Activated T-helper 1 cell treated with anti-CD3 and anti-CD28 coated beads, Interleukin-2, amount 50 U/mL, for 16 hours (primary cell): ENCODE results near the gene ARHGAP26.

Experiments used
- DNase-seq, 2 donors: peaks; one replicate each; pipeline ENCODE4 v3.0.0-alpha.2; 2020; ENCODE audit warnings: low read depth in 1 of 2, low spot score in 1 of 2

The ARHGAP26 gene

GRCh38 chr5:143149759-143150158 is 379.6 kb downstream of the ARHGAP26 start:
- no peak for DNase-seq

DNA sequence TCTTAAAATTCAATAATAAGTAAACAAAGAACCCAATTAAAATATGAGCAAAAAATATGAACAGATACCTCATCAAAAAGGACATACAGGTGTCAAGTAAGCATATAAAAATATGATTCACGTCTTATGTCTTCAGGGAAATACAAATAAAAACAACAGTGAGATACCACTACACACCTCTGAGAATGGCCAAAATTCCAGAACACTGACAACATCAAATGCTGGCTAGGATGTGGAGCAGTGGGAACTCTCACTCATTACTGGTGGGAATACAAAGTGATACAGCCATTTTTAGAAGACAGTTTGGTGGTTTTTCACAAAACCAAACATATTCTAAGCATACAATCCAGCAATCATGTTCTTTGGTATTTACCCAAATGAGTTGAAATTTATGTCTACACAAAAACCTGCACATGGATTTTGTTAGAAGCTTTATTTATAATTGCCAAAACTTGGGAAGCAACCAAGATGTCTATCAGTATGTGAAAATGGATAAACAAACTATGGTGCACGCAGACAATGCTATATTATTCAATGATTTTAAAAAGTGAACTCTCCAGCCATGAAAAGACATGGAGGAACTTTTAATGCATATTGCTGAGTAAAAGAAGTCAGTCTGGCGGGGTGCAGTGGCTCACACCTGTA is 381.0 kb downstream of the ARHGAP26 start:
- DNase-seq: no peak

DNA sequence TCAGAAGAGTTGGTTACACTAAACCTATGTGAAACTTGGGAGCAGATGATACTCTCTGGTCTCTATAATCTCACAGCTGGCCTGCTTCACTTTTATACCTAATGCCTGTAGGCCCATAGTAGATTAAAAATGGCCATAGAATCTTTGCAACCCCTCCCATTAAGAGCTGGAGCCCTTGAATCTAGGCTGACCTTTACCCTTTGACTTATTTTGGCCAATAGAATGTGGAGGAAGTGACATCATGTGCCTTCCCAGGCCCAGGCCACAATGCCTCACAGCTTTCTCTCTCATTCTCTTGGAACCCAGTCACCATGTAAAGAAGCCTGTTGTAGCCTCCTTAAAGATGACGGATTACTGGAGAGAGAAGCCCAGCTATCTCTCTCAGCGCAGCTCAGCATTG is 382.3 kb downstream of the ARHGAP26 start:
- no peak for DNase-seq

GRCh38 chr5:143153332-143154119 is 383.3 kb downstream of the ARHGAP26 start:
- no peak for DNase-seq

DNA sequence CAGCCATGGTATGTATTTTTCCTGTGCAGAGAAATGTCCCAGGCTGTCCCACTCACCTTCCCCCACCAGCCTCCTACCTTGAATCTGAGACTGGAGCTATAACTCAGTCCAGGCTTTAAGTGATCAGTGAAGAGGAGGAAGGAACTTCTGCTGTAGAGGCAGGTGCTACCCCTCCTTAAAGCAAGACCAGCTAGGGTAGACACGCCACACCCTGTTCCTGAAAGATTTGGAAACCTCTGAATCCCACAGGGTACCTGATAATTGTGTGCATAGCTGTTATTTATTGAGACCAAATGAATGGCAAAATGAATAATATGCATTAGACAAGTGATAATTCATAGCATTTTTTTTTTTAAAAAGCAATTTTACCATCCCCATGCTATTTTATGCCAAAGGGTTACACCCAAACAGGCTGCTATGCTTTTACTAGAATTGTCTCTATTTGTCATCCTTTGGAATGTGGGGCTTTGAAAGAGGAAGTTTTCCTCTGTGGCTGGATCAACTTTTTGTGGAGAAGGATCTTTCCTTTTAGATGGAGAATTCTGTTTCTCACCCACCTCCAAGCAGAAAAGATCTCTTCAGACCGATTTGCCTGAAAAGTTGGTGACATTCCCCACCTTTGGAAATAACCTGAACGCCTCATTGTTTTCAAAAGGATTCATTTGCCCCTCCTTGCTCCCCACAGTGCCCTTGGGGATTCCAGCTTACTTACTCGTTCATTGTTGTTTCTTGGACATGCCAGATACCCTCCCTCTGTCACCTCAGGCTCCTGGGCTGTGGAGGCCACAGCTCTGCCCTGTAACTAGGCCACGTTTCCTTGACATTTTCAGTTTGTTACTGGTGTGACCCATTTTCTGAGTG is 384.6 kb downstream of the ARHGAP26 start:
- no peak for DNase-seq

GRCh38 chr5:143155455-143155854 is 385.3 kb downstream of the ARHGAP26 start:
- no peak for DNase-seq

GRCh38 chr5:143156086-143156485 is 385.9 kb downstream of the ARHGAP26 start:
- no peak for DNase-seq

GRCh38 chr5:143156572-143156971 is 386.4 kb downstream of the ARHGAP26 start:
- DNase-seq: no peak

GRCh38 chr5:143159031-143159430 is 388.9 kb downstream of the ARHGAP26 start:
- no peak for DNase-seq

DNA sequence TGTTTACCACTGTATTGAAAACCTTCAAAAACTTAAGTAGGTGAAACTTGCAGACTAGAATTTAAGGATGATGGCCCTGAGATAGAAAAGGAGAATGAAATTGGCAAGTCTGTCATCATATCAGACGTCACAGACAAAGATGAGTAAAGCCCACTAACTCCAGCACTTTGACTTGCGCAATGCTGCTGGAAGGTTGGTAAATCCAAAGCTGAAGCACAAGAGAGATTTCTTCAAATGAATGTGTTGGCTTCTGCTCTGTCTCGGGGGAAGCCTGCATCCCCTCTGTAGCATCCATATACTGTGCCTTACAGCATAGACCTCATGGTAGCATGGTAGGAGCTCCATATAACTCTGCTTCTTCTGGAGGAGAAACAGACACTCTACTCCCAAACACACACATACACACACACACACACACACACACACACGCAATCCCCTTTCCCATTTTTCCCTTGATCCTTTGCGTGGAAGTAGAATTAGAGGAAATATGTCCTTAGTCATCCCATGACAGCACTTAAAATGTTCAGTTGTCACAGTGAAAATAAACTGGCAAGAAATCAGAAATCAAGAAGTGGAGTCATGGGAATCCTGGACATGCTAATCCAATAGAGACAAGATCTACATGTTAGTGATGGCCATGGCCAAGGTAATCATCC is 391.8 kb downstream of the ARHGAP26 start:
- no peak for DNase-seq

DNA sequence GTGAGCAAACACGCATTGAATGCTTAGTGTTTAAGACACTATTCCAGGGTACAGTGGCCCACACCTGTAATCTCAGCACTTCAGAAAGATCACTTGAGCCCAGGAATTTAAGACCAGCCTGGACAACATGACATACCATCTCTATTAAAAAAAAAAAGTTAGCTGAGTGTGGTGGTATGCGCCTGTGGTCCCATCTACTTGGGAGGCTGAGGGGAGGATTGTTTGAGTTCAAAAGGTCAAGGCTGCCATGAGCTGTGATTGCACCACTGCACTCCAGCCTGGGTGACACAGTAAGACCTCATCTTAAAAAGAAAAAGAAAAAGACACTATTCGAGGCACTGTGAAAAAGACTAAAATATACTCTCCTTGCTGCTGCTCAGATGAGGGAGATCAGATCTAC is 392.6 kb downstream of the ARHGAP26 start:
- DNase-seq: no peak

DNA sequence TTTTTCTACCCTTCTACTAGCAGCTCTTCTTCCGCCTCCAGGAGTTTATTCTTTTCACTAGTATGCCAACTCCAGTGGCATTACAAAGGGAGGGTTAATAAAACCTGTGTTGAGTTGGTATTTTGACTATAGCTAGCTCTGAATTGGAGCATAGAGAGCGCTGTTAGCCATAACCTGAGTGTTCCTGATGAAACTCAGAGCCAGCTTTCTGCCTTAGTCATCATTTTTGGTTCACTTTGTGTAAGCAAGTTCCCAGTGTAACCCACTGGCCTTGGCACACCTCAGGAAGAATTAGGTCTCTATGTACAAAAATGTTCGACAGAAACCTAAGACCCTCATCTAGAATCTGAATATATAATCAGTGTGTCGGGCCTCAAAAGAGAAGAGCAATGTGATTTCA is 394.4 kb downstream of the ARHGAP26 start:
- DNase-seq: no peak

GRCh38 chr5:143165049-143165880 is 395.1 kb downstream of the ARHGAP26 start:
- DNase-seq: no peak

DNA sequence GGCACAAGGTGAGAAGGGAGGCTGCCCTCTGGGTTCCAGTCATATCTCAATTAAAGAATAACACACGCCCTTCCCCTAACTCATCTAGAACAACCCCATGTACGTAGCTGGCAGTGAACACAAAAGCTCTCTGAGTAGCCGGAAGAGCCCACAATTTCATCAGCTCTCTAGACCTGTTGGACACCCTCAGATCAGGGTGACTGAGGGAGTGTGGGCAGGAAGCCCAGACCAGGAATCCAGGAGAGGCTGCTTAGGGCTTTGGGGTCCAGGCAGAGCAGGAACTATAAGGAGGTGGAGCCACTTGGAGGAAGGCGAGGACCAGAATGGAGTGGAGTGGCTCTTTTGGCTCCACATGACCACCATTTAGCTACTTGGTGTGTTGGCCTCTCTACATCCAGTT is 395.9 kb downstream of the ARHGAP26 start:
- DNase-seq: no peak

- DNase-seq: no peak
Measured at GRCh38 chr5:143166661-143167420, 396.7 kb downstream of the ARHGAP26 start.

- DNase-seq: no peak
Measured at GRCh38 chr5:143168171-143168741, 398.1 kb downstream of the ARHGAP26 start.

GRCh38 chr5:143168921-143169810 is 399.0 kb downstream of the ARHGAP26 start:
- DNase-seq: no peak

DNA sequence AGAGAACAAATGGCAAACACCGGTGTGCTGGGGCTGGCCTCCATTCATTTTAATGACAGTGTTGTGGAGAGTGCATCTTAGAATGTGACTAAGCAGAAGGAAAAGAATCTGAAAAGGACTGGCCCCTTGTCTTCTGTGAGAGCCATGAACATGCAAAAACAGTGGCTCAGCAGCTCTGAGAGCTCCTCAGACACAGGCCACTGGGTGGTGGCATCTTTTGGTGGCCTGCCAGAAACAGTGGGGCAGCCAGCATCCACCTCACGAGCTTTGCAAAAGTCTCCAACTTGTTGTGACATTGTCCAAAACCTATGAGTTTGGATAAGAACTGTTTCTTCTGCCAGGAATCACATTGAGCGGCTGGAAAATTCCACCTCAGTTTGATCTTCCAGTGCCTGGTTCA is 399.9 kb downstream of the ARHGAP26 start:
- no peak for DNase-seq
